Liver (tissue), 9 donors: ENCODE data around the gene PRKCSH. TPM values are rescaled to one million over a fixed set of nuclear protein-coding genes. Genes with fewer than 3 reads are reported as not detected.

ENCODE experiments used
- DNase-seq: peaks from one replicate; pipeline ENCODE4 v3.0.0-alpha.2; 2017; ENCODE audit warnings: low spot score
- H3K27ac ChIP-seq, 2 donors: one replicate each; pipeline ENCODE4 v1.7.0; 2013; ENCODE audit warnings: inconsistent platforms in 2 of 2, low read length in 2 of 2, control low read depth in 1 of 2, low read depth in 1 of 2, mild to moderate bottlenecking in 1 of 2
- H3K27me3 ChIP-seq, 4 donors: one replicate each; pipeline versions ENCODE4 v1.6.1 to v1.7.0; 2013; ENCODE audit warnings: low read length in 3 of 4, inconsistent platforms in 1 of 4, mild to moderate bottlenecking in 1 of 4, moderate library complexity in 1 of 4; ENCODE audit not compliant: control insufficient read depth in 4 of 4, insufficient read depth in 4 of 4
- H3K36me3 ChIP-seq, 4 donors: one replicate each; pipeline versions ENCODE4 v1.6.1 to v1.7.0; 2013; ENCODE audit warnings: low read length in 3 of 4, mild to moderate bottlenecking in 3 of 4, low read depth in 1 of 4, moderate library complexity in 1 of 4; ENCODE audit not compliant: control insufficient read depth in 4 of 4, insufficient read depth in 3 of 4
- H3K4me1 ChIP-seq, 4 donors: one replicate each; pipeline versions ENCODE4 v1.6.1 to v1.7.0; 2013; ENCODE audit warnings: low read length in 3 of 4, mild to moderate bottlenecking in 3 of 4, moderate library complexity in 1 of 4; ENCODE audit not compliant: control insufficient read depth in 4 of 4, insufficient read depth in 4 of 4
- H3K4me3 ChIP-seq, 3 donors: one replicate each; pipeline versions ENCODE4 v1.6.1 to v1.7.0; 2013; ENCODE audit warnings: low read length in 3 of 3, control low read depth in 1 of 3, low read depth in 1 of 3, mild to moderate bottlenecking in 1 of 3
- H3K9ac ChIP-seq, 2 donors: one replicate each; pipeline ENCODE4 v1.7.0; 2013; ENCODE audit warnings: low read length in 2 of 2, mild to moderate bottlenecking in 2 of 2, moderate library complexity in 2 of 2, control low read depth in 1 of 2, low read depth in 1 of 2
- H3K9me3 ChIP-seq, 4 donors: one replicate each; pipeline versions ENCODE4 v1.6.1 to v1.7.0; 2013; ENCODE audit warnings: low read length in 3 of 4; ENCODE audit not compliant: control insufficient read depth in 4 of 4
- EGR1 ChIP-seq, 2 donors: IDR thresholded peaks; 2 replicates each; pipeline ENCODE4 v1.6.1; 2016 to 2018; ENCODE audit warnings: antibody characterized with exemption in 2 of 2, low read depth in 2 of 2
- FOXA1 ChIP-seq: IDR thresholded peaks from 2 replicates; pipeline ENCODE4 v1.6.1; 2016; ENCODE audit warnings: antibody characterized with exemption
- FOXA2 ChIP-seq: IDR thresholded peaks from 2 replicates; pipeline ENCODE4 v1.6.1; 2016; ENCODE audit warnings: antibody characterized with exemption
- GABPA ChIP-seq, 2 donors: IDR thresholded peaks in 1 of 2; conservative IDR thresholded peaks in 1 of 2; 2 replicates each; pipeline ENCODE4 v1.6.1; 2016; ENCODE audit warnings: antibody characterized with exemption in 2 of 2, mild to moderate bottlenecking in 1 of 2, moderate library complexity in 1 of 2
- HNF4A ChIP-seq, 2 donors: conservative IDR thresholded peaks; 2 replicates each; pipeline ENCODE4 v1.6.1; 2016; ENCODE audit warnings: antibody characterized with exemption in 2 of 2, mild to moderate bottlenecking in 2 of 2
- HNF4G ChIP-seq: IDR thresholded peaks from 2 replicates; pipeline ENCODE4 v1.6.1; 2016; ENCODE audit warnings: antibody characterized with exemption
- JUND ChIP-seq, 2 donors: IDR thresholded peaks; 2 replicates each; pipeline ENCODE4 v1.6.1; 2016; ENCODE audit warnings: antibody characterized with exemption in 2 of 2
- MAX ChIP-seq: IDR thresholded peaks from 2 replicates; pipeline ENCODE4 v1.6.1; 2016; ENCODE audit warnings: antibody characterized with exemption
- NR2F2 ChIP-seq: IDR thresholded peaks from 2 replicates; pipeline ENCODE4 v1.6.1; 2016; ENCODE audit warnings: antibody characterized with exemption
- RAD21 ChIP-seq, 2 donors: IDR thresholded peaks; 2 replicates each; pipeline ENCODE4 v1.6.1; 2016; ENCODE audit warnings: antibody characterized with exemption in 2 of 2, mild to moderate bottlenecking in 2 of 2
- REST ChIP-seq: IDR thresholded peaks from 2 replicates; pipeline ENCODE4 v1.6.1; 2016; ENCODE audit warnings: antibody characterized with exemption, mild to moderate bottlenecking
- RXRA ChIP-seq, 2 donors: IDR thresholded peaks; 2 replicates each; pipeline ENCODE4 v1.6.1; 2017 to 2018; ENCODE audit warnings: antibody characterized with exemption in 2 of 2, mild to moderate bottlenecking in 1 of 2
- SP1 ChIP-seq: IDR thresholded peaks from 2 replicates; pipeline ENCODE4 v1.6.1; 2018; ENCODE audit warnings: antibody characterized with exemption, mild to moderate bottlenecking
- TAF1 ChIP-seq: conservative IDR thresholded peaks from 2 replicates; pipeline ENCODE4 v1.6.1; 2016; ENCODE audit warnings: antibody characterized with exemption, mild to moderate bottlenecking
- YY1 ChIP-seq: IDR thresholded peaks from 2 replicates; pipeline ENCODE4 v1.6.1; 2016; ENCODE audit warnings: antibody characterized with exemption, mild to moderate bottlenecking
- WGBS: extraction: QIAGEN DNeasy Blood & Tissue Kit; methylation state at CpG from one replicate; pipeline ENCODE4 v1.1.7; 2013; 5-methylcytosine and 5-hydroxymethylcytosine counted together
- polyA plus RNA-seq, 2 donors: library from polyadenylated mRNA; stranded (reverse) in 1 of 2; unstranded in 1 of 2; fragments of 200-250 nt in 1 of 2; fragments of >200 nt in 1 of 2; fragmentation: Nextera tagmentation in 1 of 2; extraction: Ambion mirVana in 1 of 2; gene quantifications; one replicate each; pipeline versions ENCODE4 v1.2.1 to v1.2.3, GENCODE V29; 2013 to 2015
- total RNA-seq, 2 donors: library from RNA; depleted of rRNA; stranded (reverse); fragments of >200 nt; gene quantifications; one replicate each; pipeline ENCODE4 v1.2.3, GENCODE V29; 2014
- TF ChIP-seq, protein P1 (sequence below): fragments of 150-350 bp; IDR thresholded peaks from 2 replicates; pipeline ENCODE4 v1.5.1; 2017; ENCODE audit warnings: improper control_type of control experiment, low read depth, low read length; ENCODE audit not compliant: missing input control
- TF ChIP-seq, protein P2 (sequence below): IDR thresholded peaks from 2 replicates; pipeline ENCODE4 v1.6.1; 2016; ENCODE audit warnings: antibody characterized with exemption
- TF ChIP-seq, protein P3 (sequence below): IDR thresholded peaks from 2 replicates; pipeline ENCODE4 v1.6.1; 2016; ENCODE audit warnings: antibody characterized with exemption
- donor health status: healthy.
- donor health status: healthy.
- donor health status: healthy.
- donor health status: healthy.
- donor health status: healthy.

PRKCSH gene
- total and polyA plus RNA-seq, 4 donors, result 42.9 to 165 (median 78.3) TPM

GRCh38 chr19:11423164-11423790 lies 12.2 kb upstream of the PRKCSH start (continued):
- no peak for TF ChIP-seq HNF4G

GRCh38 chr19:11423791-11424181 lies 11.6 kb upstream of the PRKCSH start:
- H3K27ac ChIP-seq, result no peak overlapping the region
- TF ChIP-seq EGR1 (IDR thresholded peaks at IDR 0.05; ENCODE audit: low read depth in 2 of 2) (no peak), HNF4A (conservative IDR thresholded peaks at IDR 0.05) (no peak), FOXA2 (no peak)

DNA sequence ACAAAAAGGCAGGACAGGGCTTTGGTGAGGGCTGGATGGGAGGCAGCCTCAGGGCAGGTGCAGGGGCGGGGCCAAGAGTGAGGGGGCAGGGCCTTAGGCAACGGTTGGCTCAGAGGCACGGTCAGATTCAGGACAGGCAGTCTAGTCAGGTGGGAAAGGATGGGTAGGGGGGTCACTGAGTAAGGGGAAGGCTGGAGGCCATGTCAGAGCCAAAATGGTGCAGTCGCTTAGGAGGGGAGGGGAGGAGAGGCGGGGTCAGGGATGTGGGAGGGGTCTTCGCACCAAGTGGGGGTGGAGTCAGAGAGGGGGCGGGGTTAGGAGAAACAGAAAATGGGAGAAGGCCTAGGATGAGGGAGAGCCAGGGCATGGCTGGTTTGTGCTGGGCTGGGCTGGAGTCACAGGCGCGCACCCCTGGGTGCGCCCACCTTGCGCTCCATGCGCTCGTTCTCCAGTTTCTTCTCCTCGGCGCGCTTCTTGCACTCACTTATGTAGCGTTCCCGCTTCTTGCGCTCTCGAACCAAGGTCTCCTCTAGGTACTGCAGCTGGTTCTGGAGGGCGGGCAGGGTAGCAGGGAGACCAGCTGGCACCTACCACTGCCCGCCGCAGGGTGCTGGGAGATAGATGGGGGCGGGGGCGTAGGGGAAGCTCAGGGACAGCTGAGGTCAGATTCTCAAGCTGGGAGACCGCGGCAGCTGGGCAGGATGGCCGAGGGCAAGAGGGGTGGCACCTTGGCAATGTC lies 9.5 kb upstream of the PRKCSH start:
- Histone ChIP-seq H3K36me3 (no peaks in the 10 kb centered on the region), H3K4me1 (peaks cover 0 to 7% (median 4%) of the 10 kb centered on the region in 4 donors), H3K4me3 (no peak overlapping the region), H3K27ac (no peak overlapping the region), H3K27me3 (no peaks in the 10 kb centered on the region), H3K9ac (no peak overlapping the region), H3K9me3 (peaks cover 0 to 2% (median 0%) of the 10 kb centered on the region in 4 donors)
- TF ChIP-seq YY1, result no peak
- TF ChIP-seq MAX, result no peak
- no peak for TF ChIP-seq REST
- no peak for TF ChIP-seq JUND (IDR thresholded peaks at IDR 0.05)
- no peak for TF ChIP-seq GABPA (IDR thresholded peaks at IDR 0.05 in 1 of 2, conservative IDR thresholded peaks at IDR 0.05 in 1 of 2)
- no peak for TF ChIP-seq HNF4G
- TF ChIP-seq, protein P1, sequence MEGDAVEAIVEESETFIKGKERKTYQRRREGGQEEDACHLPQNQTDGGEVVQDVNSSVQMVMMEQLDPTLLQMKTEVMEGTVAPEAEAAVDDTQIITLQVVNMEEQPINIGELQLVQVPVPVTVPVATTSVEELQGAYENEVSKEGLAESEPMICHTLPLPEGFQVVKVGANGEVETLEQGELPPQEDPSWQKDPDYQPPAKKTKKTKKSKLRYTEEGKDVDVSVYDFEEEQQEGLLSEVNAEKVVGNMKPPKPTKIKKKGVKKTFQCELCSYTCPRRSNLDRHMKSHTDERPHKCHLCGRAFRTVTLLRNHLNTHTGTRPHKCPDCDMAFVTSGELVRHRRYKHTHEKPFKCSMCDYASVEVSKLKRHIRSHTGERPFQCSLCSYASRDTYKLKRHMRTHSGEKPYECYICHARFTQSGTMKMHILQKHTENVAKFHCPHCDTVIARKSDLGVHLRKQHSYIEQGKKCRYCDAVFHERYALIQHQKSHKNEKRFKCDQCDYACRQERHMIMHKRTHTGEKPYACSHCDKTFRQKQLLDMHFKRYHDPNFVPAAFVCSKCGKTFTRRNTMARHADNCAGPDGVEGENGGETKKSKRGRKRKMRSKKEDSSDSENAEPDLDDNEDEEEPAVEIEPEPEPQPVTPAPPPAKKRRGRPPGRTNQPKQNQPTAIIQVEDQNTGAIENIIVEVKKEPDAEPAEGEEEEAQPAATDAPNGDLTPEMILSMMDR, result no peak
- no peak for TF ChIP-seq SP1
- TF ChIP-seq NR2F2, result no peak
- no peak for TF ChIP-seq FOXA1
- TF ChIP-seq, protein P2, sequence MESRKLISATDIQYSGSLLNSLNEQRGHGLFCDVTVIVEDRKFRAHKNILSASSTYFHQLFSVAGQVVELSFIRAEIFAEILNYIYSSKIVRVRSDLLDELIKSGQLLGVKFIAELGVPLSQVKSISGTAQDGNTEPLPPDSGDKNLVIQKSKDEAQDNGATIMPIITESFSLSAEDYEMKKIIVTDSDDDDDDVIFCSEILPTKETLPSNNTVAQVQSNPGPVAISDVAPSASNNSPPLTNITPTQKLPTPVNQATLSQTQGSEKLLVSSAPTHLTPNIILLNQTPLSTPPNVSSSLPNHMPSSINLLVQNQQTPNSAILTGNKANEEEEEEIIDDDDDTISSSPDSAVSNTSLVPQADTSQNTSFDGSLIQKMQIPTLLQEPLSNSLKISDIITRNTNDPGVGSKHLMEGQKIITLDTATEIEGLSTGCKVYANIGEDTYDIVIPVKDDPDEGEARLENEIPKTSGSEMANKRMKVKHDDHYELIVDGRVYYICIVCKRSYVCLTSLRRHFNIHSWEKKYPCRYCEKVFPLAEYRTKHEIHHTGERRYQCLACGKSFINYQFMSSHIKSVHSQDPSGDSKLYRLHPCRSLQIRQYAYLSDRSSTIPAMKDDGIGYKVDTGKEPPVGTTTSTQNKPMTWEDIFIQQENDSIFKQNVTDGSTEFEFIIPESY, result no peak
- TF ChIP-seq, protein P3, sequence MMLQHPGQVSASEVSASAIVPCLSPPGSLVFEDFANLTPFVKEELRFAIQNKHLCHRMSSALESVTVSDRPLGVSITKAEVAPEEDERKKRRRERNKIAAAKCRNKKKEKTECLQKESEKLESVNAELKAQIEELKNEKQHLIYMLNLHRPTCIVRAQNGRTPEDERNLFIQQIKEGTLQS, result no peak
- no peak for TF ChIP-seq FOXA2
- TF ChIP-seq EGR1 (IDR thresholded peaks at IDR 0.05; ENCODE audit: low read depth in 2 of 2), result no peak
- TF ChIP-seq HNF4A (conservative IDR thresholded peaks at IDR 0.05), result no peak
- TF ChIP-seq RXRA (IDR thresholded peaks at IDR 0.05), result no peak
- no peak for TF ChIP-seq TAF1
- no peak for TF ChIP-seq RAD21 (IDR thresholded peaks at IDR 0.05)
- DNase-seq, result no peak
- 90% methylated on average over 28 of the region's 28 CpGs for WGBS

More at GRCh38 chr19:11423791-11424181, 11.6 kb upstream of the PRKCSH start:
- H3K36me3 ChIP-seq, result no peaks in the 10 kb centered on the region
- 11% methylated on average over 22 of the region's 22 CpGs for WGBS
- no peaks in the 10 kb centered on the region for H3K27me3 ChIP-seq
- peaks cover 0 to 2% (median 0%) of the 10 kb centered on the region in 4 donors for H3K9me3 ChIP-seq
- no peak overlapping the region for H3K9ac ChIP-seq
- H3K4me1 ChIP-seq, result peaks cover 6 to 16% (median 10%) of the 10 kb centered on the region in 4 donors
- DNase-seq, result no peak
- H3K4me3 ChIP-seq, result no peak overlapping the region
